ENCODE results near the gene EHD4.

The EHD4 gene

DNA sequence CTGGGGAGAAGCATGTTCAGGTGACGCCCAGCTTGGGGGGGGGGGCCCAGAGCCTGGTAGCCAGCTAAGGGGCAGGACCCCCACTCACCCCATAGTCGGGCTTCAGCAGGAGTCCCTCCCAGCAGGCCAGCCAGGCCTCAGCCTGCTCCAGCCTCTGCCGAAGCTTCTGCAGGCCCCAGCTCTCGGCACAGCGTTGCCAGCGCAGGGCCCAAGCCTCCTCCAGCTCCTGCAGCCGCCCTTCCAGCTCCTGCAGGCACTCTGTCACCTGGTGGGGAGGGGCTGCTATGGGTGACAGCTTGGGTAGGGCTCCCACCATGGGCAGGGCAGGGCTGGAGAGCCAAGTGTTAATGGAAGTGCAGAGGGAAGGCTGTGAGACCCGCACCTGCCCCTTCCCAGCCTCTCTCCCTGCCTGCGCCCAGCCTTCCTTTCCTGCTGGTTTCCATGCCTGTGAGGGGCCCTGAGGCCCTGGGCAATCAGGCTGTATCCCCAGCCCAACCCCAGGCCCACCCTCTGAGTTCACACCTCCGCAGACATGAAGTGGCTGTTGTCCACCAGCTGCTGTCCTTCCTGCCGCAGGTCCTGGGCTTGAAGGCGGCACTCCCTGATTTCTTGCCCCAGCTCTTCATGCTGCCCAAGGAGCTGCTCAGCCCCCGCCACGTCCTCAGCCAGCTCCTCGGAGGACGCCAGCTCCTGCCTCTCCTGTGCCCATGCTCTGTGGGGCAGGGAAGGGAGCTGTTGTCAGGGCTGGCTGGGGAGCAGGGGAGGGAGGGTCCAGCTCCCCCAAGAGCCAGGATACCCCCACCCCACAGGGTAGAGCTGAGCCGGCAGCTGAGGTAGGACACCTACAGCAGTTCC, 119.4 kb downstream of the EHD4 start:
- no peaks in the 10 kb centered on the region for H3K4me1 ChIP-seq (ENCODE audit: low read depth, poor library complexity, severe bottlenecking)
- no peak overlapping the region for H2AFZ ChIP-seq (ENCODE audit: low read depth)
- H3K27me3 ChIP-seq (ENCODE audit: insufficient read depth, low read depth) = no peaks in the 10 kb centered on the region
- TF ChIP-seq, protein P1, sequence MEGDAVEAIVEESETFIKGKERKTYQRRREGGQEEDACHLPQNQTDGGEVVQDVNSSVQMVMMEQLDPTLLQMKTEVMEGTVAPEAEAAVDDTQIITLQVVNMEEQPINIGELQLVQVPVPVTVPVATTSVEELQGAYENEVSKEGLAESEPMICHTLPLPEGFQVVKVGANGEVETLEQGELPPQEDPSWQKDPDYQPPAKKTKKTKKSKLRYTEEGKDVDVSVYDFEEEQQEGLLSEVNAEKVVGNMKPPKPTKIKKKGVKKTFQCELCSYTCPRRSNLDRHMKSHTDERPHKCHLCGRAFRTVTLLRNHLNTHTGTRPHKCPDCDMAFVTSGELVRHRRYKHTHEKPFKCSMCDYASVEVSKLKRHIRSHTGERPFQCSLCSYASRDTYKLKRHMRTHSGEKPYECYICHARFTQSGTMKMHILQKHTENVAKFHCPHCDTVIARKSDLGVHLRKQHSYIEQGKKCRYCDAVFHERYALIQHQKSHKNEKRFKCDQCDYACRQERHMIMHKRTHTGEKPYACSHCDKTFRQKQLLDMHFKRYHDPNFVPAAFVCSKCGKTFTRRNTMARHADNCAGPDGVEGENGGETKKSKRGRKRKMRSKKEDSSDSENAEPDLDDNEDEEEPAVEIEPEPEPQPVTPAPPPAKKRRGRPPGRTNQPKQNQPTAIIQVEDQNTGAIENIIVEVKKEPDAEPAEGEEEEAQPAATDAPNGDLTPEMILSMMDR (conservative IDR thresholded peaks at IDR 0.05; ENCODE audit: low read depth, low read length) = no peak
- H3K4me3 ChIP-seq (IDR thresholded peaks at IDR 0.05; ENCODE audit: insufficient read depth, low read depth, low read length) = no peak overlapping the region
- no peaks in the 10 kb centered on the region for H4K20me1 ChIP-seq (ENCODE audit: insufficient read depth)
- H3K9ac ChIP-seq = no peak overlapping the region
- no peaks in the 10 kb centered on the region for H3K36me3 ChIP-seq (ENCODE audit: insufficient read depth)
- no peak overlapping the region for H3K27ac ChIP-seq
- H3K4me2 ChIP-seq = no peak overlapping the region
- H3K79me2 ChIP-seq (ENCODE audit: insufficient read depth, low read depth) = no peaks in the 10 kb centered on the region

DNA sequence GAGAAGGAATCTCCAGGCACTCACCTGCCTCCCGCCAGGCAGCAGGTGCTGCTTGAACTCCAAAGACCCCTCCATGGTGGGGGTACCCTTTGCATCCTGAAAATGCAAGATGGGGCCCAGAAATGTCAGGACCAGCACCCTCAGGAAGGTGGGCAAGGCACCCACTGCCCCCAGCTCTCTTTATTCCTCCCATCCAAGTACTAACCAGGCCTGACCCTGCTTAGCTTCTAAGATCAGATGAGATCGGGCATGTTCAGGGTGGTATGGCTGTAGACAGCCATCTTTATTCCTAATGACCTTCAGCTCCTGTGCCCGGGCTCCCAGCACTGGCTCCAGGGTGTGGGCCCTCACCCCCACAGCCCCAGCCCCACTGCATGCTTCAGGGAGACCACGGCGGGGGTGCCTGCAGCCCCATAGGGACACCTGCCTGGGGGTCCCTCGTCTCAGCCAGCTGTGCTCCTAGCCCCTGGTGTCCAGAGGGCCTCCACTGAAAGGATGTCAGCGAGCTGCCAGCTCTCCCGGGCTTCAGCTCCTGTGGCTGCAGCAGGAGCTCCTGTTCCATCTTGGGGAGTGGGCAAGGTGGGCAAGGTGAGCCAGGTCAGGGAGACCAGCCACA, 120.5 kb downstream of the EHD4 start:
- Histone ChIP-seq H3K27me3 (ENCODE audit: insufficient read depth, low read depth) (no peaks in the 10 kb centered on the region), H3K79me2 (ENCODE audit: insufficient read depth, low read depth) (no peaks in the 10 kb centered on the region), H2AFZ (ENCODE audit: low read depth) (no peak overlapping the region), H3K4me3 (IDR thresholded peaks at IDR 0.05; ENCODE audit: insufficient read depth, low read depth, low read length) (no peak overlapping the region), H3K4me2 (no peak overlapping the region), H3K4me1 (ENCODE audit: low read depth, poor library complexity, severe bottlenecking) (no peaks in the 10 kb centered on the region), H3K9ac (no peak overlapping the region), H4K20me1 (ENCODE audit: insufficient read depth) (no peaks in the 10 kb centered on the region), H3K27ac (no peak overlapping the region), H3K36me3 (ENCODE audit: insufficient read depth) (no peaks in the 10 kb centered on the region)
- TF ChIP-seq, protein P1 (conservative IDR thresholded peaks at IDR 0.05; ENCODE audit: low read depth, low read length) = no peak

DNA sequence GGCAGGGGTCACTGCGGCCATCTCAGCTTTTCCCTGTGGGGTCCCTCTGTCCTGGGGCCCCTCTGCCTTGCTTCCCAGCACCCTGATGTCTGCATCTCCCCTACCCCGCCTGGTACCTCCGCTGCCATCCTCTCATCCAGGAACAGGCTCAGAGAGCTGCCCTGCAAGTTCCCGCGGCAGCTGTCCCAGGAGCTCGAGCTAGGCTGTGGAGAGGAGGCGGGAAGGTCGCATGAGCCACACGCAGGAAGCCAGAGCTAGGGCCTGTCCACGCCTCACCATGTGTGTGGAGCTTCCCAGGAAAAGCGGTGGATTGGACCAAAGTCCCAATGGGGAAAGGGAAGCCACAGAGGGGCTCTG, 121.2 kb downstream of the EHD4 start:
- Histone ChIP-seq H3K27ac (no peak overlapping the region), H3K4me1 (ENCODE audit: low read depth, poor library complexity, severe bottlenecking) (no peaks in the 10 kb centered on the region), H3K4me3 (IDR thresholded peaks at IDR 0.05; ENCODE audit: insufficient read depth, low read depth, low read length) (no peak overlapping the region), H3K36me3 (ENCODE audit: insufficient read depth) (no peaks in the 10 kb centered on the region), H2AFZ (ENCODE audit: low read depth) (no peak overlapping the region), H3K79me2 (ENCODE audit: insufficient read depth, low read depth) (no peaks in the 10 kb centered on the region), H3K4me2 (no peak overlapping the region), H3K27me3 (ENCODE audit: insufficient read depth, low read depth) (no peaks in the 10 kb centered on the region), H4K20me1 (ENCODE audit: insufficient read depth) (no peaks in the 10 kb centered on the region), H3K9ac (no peak overlapping the region)
- TF ChIP-seq, protein P1 (conservative IDR thresholded peaks at IDR 0.05; ENCODE audit: low read depth, low read length) = no peak

DNA sequence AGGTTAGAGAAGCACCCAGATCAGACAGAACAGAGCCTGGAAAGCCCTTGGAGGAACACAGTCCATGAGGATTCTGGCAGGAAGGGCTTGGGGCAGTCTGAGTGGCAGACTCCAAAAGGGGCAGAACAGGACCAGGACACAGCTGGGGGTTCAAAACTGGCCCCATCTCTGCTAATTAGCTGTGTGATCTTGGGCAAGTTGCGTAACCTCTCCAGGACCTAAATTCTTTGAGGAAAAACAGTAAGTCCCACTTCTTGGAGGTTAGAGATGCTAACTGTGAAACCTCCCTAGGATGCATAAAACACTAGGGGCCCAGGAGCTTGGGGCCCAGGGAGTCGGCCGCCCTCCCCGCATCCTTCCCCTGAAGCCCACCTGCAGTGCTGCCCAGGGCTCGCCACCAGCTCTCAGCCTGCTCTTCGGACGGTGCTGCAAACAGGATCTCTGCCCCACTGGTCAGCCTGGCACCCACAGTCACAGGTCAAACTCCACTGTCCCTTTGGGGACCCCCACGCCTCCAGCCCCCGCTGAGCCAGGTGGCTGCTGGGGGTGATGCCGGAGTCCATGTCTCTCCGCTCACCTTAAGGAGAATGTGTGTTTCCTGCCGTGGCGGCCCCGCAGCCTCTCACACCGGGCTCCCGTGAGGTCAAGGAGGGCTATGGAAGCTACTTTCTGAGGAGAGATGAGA, 121.7 kb downstream of the EHD4 start:
- TF ChIP-seq, protein P1 (conservative IDR thresholded peaks at IDR 0.05; ENCODE audit: low read depth, low read length) = no peak
- no peaks in the 10 kb centered on the region for H3K79me2 ChIP-seq (ENCODE audit: insufficient read depth, low read depth)
- no peak overlapping the region for H3K27ac ChIP-seq
- no peaks in the 10 kb centered on the region for H3K27me3 ChIP-seq (ENCODE audit: insufficient read depth, low read depth)
- no peak overlapping the region for H3K4me3 ChIP-seq (IDR thresholded peaks at IDR 0.05; ENCODE audit: insufficient read depth, low read depth, low read length)
- no peak overlapping the region for H3K9ac ChIP-seq
- no peak overlapping the region for H2AFZ ChIP-seq (ENCODE audit: low read depth)
- no peak overlapping the region for H3K4me2 ChIP-seq
- H3K36me3 ChIP-seq (ENCODE audit: insufficient read depth) = no peaks in the 10 kb centered on the region
- H3K4me1 ChIP-seq (ENCODE audit: low read depth, poor library complexity, severe bottlenecking) = no peaks in the 10 kb centered on the region
- no peaks in the 10 kb centered on the region for H4K20me1 ChIP-seq (ENCODE audit: insufficient read depth)

All from KMS-11 (cell line).